SK-N-MC (cell line): ENCODE measurements around the gene EFCAB6.

Experiments used
- EZH2 ChIP-seq: fragments of 200-600 bp; sonication (generic); IDR thresholded peaks from one replicate; pipeline ENCODE4 v1.6.1; 2017; ENCODE audit warnings: antibody characterized with exemption
- POLR2AphosphoS5 ChIP-seq: IDR thresholded peaks from 2 replicates; pipeline ENCODE4 v1.6.1; 2012; ENCODE audit warnings: mild to moderate bottlenecking, low read depth, low read length, borderline replicate concordance

GRCh38 chr22:43490311-43490710, 321.8 kb downstream of the EFCAB6 start:
- no peak for TF ChIP-seq EZH2
- no peak for TF ChIP-seq POLR2AphosphoS5
